HepG2 (cell line): Measurements from ENCODE around the gene TJP3. TPM values are rescaled to one million over a fixed set of nuclear protein-coding genes. Genes with fewer than 3 reads are reported as not detected.

Experiments
- BRF2 ChIP-seq: sonication (generic); formaldehyde crosslinking; IDR thresholded peaks from 2 replicates; pipeline ENCODE4 v1.8.1; 2022; ENCODE audit warnings: mild to moderate bottlenecking, missing genetic modification reagents
- CENPBD1 ChIP-seq: sonication (generic); formaldehyde crosslinking; IDR thresholded peaks from 2 replicates; pipeline ENCODE4 v1.8.0; 2022; ENCODE audit warnings: missing genetic modification reagents, low read depth, mild to moderate bottlenecking, borderline replicate concordance
- ETV6 ChIP-seq: sonication (generic); formaldehyde crosslinking; conservative IDR thresholded peaks from 2 replicates; pipeline ENCODE4 v1.4.0; 2020; ENCODE audit warnings: missing genetic modification reagents
- GATAD2A ChIP-seq: IDR thresholded peaks from 2 replicates; pipeline ENCODE4 v1.6.1; 2016
- IRF9 ChIP-seq: sonication (generic); formaldehyde crosslinking; IDR thresholded peaks from 2 replicates; pipeline ENCODE4 v1.8.0; 2022; ENCODE audit warnings: missing genetic modification reagents, mild to moderate bottlenecking, borderline replicate concordance
- JARID2 ChIP-seq: sonication (generic); formaldehyde crosslinking; IDR thresholded peaks from 2 replicates; pipeline ENCODE4 v1.8.1; 2023; ENCODE audit warnings: missing genetic modification reagents, inconsistent platforms; ENCODE audit not compliant: insufficient replicate concordance
- KDM5A ChIP-seq: fragments of 200-600 bp; sonication (generic); IDR thresholded peaks from 2 replicates; pipeline ENCODE4 v1.7.0; 2018; ENCODE audit warnings: antibody characterized with exemption, mild to moderate bottlenecking, low read length, borderline replicate concordance
- MYPOP ChIP-seq: sonication (generic); formaldehyde crosslinking; IDR thresholded peaks from 2 replicates; pipeline ENCODE4 v1.8.1; 2023; ENCODE audit warnings: mild to moderate bottlenecking, moderate library complexity, missing genetic modification reagents
- PTBP1 ChIP-seq: fragments of 200-400 bp; formaldehyde crosslinking; IDR thresholded peaks from 2 replicates; pipeline ENCODE4 v1.6.1; 2018; ENCODE audit warnings: low read length, low read depth; ENCODE audit not compliant: poor library complexity, severe bottlenecking
- RBFOX2 ChIP-seq: fragments of 200-400 bp; formaldehyde crosslinking; IDR thresholded peaks from 2 replicates; pipeline ENCODE4 v1.6.1; 2017; ENCODE audit warnings: low read depth, mild to moderate bottlenecking, low read length
- ZBTB2 ChIP-seq: sonication (generic); formaldehyde crosslinking; IDR thresholded peaks from 2 replicates; pipeline ENCODE4 v1.8.0; 2022; ENCODE audit warnings: low read depth, missing genetic modification reagents
- ZC3H4 ChIP-seq: sonication (generic); formaldehyde crosslinking; IDR thresholded peaks from 2 replicates; pipeline ENCODE4 v1.4.0; 2020; ENCODE audit warnings: missing genetic modification reagents, borderline replicate concordance
- ZNF124 ChIP-seq: sonication (generic); formaldehyde crosslinking; IDR thresholded peaks from 2 replicates; pipeline ENCODE4 v1.4.0; 2020; ENCODE audit warnings: missing genetic modification reagents
- ZNF317 ChIP-seq: sonication (generic); formaldehyde crosslinking; IDR thresholded peaks from 2 replicates; pipeline ENCODE4 v1.5.0; 2020; ENCODE audit warnings: mild to moderate bottlenecking, missing genetic modification reagents
- ZNF350 ChIP-seq: sonication (generic); formaldehyde crosslinking; IDR thresholded peaks from 2 replicates; pipeline ENCODE4 v1.4.0; 2020; ENCODE audit warnings: mild to moderate bottlenecking, low read depth, missing genetic modification reagents, borderline replicate concordance
- ZNF354B ChIP-seq: sonication (generic); formaldehyde crosslinking; IDR thresholded peaks from 2 replicates; pipeline ENCODE4 v1.8.0; 2022; ENCODE audit warnings: mild to moderate bottlenecking, missing genetic modification reagents
- ZNF367 ChIP-seq: sonication (generic); formaldehyde crosslinking; IDR thresholded peaks from 2 replicates; pipeline ENCODE4 v1.4.0; 2020; ENCODE audit warnings: missing genetic modification reagents, borderline replicate concordance
- ZNF383 ChIP-seq: sonication (generic); formaldehyde crosslinking; IDR thresholded peaks from 2 replicates; pipeline ENCODE4 v1.4.0; 2020; ENCODE audit warnings: missing genetic modification reagents, mild to moderate bottlenecking, borderline replicate concordance
- ZNF547 ChIP-seq: sonication (generic); formaldehyde crosslinking; IDR thresholded peaks from 2 replicates; pipeline ENCODE4 v1.5.1; 2020; ENCODE audit warnings: mild to moderate bottlenecking, missing genetic modification reagents
- ZNF704 ChIP-seq: sonication (generic); formaldehyde crosslinking; IDR thresholded peaks from 2 replicates; pipeline ENCODE4 v1.8.1; 2023; ENCODE audit warnings: mild to moderate bottlenecking, inconsistent platforms, moderate library complexity, missing genetic modification reagents, borderline replicate concordance
- ZNF775 ChIP-seq: sonication (generic); formaldehyde crosslinking; IDR thresholded peaks from 2 replicates; pipeline ENCODE4 v1.4.0; 2020; ENCODE audit warnings: missing genetic modification reagents, mild to moderate bottlenecking, moderate library complexity, borderline replicate concordance
- ZNF841 ChIP-seq: sonication (generic); formaldehyde crosslinking; IDR thresholded peaks from 2 replicates; pipeline ENCODE4 v1.8.1; 2023; ENCODE audit warnings: missing genetic modification reagents, borderline replicate concordance
- polyA plus RNA-seq, 8 experiments: library from polyadenylated mRNA; depleted of rRNA in 3 of 8; stranded (reverse) in 7 of 8; unstranded in 1 of 8; fragments of >200 nt; fragmentation: Illumina TruSeq in 4 of 8; extraction: Trizol in 4 of 8; gene quantifications; 2 replicates each; pipeline versions ENCODE4 v1.2.1 to v1.2.3, GENCODE V29; 2011 to 2016; ENCODE audit warnings: low read depth in 4 of 8, missing spikeins in 1 of 8, mixed read lengths in 1 of 8; ENCODE audit not compliant: insufficient read depth in 1 of 8
- total RNA-seq, 5 experiments: library from RNA; depleted of rRNA; stranded (reverse); fragments of >200 nt; fragmentation: Illumina TruSeq; extraction: Trizol; gene quantifications; 2 replicates each; pipeline ENCODE4 v1.2.3, GENCODE V29; 2016; ENCODE audit warnings: low read depth in 1 of 5

Gene TJP3
- total and polyA plus RNA-seq, 2 of the 13 experiments (the other 11 are each of a cell fraction or from before 2014, with no cell fraction given) = 2.3 to 21.5 TPM

- TF ChIP-seq ZNF841 (no peak), BRF2 (CRISPR knock-in tag) (no peak), ZNF704 (CRISPR knock-in tag) (no peak), ZNF383 (CRISPR knock-in tag) (no peak), ZNF547 (CRISPR knock-in tag) (peak; percentile 59; the same call in 1 of the 2 replicates), ZBTB2 (CRISPR knock-in tag) (no peak), IRF9 (CRISPR knock-in tag) (no peak), ZNF350 (peak; percentile 59; the same call in 1 of the 2 replicates), KDM5A (peak; percentile 84), PTBP1 (no peak), ZNF775 (CRISPR knock-in tag) (no peak), ZNF317 (CRISPR knock-in tag) (peak; percentile 56; the same call in 1 of the 2 replicates), ZNF354B (peak; percentile 79; the same call in 1 of the 2 replicates), RBFOX2 (peak; percentile 94), CENPBD1 (CRISPR knock-in tag) (no peak), ZNF367 (CRISPR knock-in tag) (no peak), ETV6 (no peak), MYPOP (CRISPR knock-in tag) (0 out of 2 replicates have a peak, but pooled peaks have one; percentile 54), ZNF124 (CRISPR knock-in tag) (no peak), ZC3H4 (CRISPR knock-in tag) (peak; percentile 40; the same call in 1 of the 2 replicates), JARID2 (no peak), GATAD2A (CRISPR knock-in tag) (peak; percentile 22; the same call in 1 of the 2 replicates)
These were observed 54.6 kb downstream of the TJP3 start, which contains the start of gene MRPL54 (continued) for GRCh38 chr19:3762501-3763459.
